Stimulated activated CD4-positive, alpha-beta T cell treated with anti-CD3 and anti-CD28 coated beads, Interleukin-12 subunit alpha, Interleukin-12 subunit beta, amount 100 ng/mL, for 4 hours (primary cell): ENCODE data around the gene TMEM39B.
"Not testable (repeated sequence)": the region's sequence is repeated elsewhere in the genome, so short reads cannot be mapped to it uniquely, and the experiment has no call there.

Experiments used
- DNase-seq: peaks from one replicate; pipeline ENCODE4 v3.0.0-alpha.2; 2020

TMEM39B gene

DNA sequence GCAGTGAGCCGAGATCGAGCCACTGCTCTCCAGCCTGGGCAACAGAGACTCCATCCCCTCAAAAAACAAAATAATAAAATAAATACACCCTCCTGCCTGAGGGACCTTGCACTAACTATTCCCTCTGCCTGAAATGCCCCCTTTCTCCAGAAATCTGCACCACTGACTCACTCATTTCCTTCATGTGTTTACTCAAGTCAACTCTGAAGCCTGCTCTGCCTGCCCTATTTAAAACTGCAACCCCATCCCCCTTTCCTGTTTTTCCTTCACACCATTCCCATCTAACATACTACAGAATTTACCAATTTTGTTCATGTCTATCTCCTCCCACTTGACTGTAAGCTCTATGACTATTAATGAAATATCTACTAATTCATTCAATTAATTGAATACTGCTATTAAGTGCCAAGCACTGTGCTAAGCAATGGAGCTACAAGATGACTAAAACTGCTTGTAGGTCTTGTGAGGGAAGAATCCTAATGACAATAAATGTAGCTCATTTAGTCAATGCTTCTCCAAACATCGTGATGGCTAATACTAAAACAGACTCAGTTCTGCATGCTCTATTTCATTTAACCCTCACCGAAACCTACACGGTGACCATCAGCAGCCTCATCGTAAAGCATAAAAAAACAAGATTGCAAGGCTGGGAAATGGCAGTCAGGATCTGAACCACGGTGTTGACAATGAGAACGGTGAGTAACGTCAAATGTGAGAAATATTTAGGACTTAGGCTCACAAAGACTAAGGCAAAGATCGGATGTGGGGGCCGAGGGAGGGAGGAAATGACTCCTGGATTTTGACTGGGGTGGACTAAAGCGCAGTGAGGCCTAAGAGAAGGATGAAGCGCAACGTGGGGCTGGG is 749 bp upstream of the TMEM39B start:
- no peak for DNase-seq

DNA sequence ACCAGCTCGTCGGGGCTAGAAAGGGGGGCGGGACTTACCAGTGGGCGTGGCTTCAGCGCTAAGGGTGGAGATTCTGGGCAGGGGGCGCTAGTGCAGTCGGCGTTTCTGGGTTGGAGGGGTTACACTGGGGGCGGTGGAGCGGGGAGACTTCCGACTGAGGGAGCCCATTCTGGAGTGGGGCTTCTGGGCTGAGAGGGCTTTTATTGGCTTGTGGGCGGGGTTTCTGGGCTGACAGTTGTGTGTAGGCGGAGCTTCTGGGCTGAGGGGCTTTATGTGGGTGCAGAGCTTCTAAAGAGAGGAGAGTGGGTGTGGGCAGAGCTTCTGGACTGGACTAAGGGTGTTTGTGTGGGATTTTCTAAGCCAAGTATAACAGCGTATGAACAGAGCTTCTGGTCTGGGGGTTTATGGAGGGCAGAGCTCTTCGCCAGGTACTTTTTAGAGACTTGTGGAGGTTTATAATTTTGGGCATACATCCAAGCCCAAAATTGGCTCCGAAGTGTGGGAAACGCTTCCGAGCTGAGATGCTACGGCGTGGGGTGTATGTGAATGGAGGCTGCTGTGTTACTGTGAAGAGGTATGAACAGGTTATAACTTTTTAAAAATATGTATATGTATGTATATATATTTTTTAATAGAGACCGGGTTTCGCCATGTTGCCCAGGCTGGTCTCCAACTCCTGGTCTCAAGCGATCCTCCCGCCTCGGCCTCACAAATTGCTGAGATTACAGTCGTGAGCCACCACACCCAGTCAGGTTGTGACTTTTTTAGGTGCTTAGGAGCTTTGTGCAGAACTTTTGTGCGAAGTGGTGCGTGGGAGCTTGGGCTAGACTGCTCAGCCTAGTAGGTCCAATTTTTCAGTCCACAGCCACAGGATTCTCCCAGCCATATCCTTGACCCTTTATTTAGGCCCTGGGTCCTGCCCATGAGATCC is 825 bp downstream of the TMEM39B start:
- no peak for DNase-seq

DNA sequence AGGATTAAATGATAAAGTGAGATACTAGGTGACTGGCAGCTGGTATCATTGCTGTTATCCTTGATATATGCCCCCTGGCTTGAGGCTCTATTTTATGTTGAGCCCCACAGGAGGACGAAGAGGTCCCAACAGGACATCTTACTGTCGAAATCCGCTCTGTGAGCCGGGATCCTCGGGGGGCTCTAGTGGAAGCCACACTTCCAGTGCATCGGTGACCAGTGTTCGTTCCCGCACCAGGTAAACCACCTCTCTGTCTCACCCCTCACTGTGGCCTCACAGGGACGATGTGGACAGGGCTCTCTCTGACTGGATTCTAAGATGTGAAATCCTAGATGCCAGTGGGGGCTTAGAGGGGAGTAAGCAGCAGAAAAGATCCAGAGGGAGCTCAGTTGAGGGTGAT is 2.1 kb downstream of the TMEM39B start:
- no peak for DNase-seq

DNA sequence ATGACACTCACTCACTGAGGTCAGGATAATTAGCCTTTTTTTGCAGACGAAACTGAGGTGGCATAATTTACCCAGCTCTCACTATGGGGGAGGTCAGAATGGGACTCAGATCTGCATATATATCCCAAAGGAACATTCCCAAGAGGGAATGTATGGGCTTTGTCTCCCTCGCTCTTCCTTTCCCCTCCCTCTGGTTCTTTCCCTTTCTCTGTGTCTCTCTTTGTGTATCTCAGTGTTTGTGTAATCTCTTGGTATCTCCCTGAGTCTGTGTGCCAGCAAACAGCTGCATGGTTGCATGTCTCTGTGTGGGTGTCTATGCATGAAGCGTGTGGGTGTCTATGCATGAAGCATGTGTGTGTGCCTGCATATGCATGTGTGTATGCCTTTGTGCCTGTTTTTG is 4.7 kb downstream of the TMEM39B start:
- DNase-seq = no peak

GRCh38 chr1:32082022-32082421 is 9.3 kb downstream of the TMEM39B start:
- DNase-seq = no peak

DNA sequence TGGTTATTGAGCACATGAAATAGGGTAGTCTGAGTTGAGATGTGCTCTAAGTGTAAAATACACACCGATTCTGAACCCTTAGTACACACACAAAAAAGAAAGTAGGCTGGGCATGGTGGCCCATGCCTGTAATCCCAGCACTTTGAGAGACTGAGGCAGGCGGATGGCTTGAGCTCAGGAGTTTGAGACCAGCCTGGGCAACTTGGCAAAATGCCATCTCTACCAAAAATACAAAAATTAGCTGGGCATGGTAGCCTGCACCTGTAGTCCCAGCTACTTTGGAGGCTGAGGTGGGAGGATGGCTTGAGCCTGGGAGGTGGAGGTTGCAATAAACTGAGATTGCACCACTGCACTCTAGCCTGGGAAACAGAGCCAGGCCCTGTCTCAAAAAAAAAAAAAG is 13.6 kb downstream of the TMEM39B start:
- not testable (repeated sequence) for DNase-seq

DNA sequence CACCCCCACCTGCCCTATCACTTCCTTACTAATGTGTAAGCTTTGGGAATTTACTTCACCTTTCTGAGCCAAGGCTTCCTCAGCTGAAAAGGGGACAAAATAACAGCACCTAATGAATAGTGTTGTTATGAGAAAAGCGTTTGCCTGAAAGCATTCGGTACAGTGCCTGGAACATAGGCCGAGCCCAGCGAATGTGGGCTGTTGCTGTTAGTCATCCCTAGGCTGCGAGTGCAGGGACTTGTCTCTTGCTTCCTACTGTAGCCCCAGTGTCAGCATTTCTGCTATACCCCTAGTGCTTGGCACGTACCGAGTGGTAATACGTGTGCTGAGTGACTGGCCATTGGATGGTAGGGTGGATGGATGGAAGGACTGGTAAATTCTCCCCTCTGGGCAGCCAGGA is 18.4 kb downstream of the TMEM39B start:
- no peak for DNase-seq

DNA sequence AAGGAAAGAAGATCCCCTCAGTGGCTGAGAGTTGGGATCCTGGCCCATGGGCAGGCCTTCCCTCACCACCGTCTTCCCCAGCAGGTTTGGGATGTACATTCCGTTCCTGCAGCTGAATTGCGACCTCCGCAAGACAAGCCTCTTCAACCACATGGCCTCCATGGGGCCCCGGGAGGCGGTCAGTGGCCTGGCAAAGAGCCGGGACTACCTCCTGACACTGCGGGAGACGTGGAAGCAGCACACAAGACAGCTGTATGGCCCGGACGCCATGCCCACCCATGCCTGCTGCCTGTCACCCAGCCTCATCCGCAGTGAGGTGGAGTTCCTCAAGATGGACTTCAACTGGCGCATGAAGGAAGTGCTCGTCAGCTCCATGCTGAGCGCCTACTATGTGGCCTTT is 18.9 kb downstream of the TMEM39B start:
- no peak for DNase-seq

DNA sequence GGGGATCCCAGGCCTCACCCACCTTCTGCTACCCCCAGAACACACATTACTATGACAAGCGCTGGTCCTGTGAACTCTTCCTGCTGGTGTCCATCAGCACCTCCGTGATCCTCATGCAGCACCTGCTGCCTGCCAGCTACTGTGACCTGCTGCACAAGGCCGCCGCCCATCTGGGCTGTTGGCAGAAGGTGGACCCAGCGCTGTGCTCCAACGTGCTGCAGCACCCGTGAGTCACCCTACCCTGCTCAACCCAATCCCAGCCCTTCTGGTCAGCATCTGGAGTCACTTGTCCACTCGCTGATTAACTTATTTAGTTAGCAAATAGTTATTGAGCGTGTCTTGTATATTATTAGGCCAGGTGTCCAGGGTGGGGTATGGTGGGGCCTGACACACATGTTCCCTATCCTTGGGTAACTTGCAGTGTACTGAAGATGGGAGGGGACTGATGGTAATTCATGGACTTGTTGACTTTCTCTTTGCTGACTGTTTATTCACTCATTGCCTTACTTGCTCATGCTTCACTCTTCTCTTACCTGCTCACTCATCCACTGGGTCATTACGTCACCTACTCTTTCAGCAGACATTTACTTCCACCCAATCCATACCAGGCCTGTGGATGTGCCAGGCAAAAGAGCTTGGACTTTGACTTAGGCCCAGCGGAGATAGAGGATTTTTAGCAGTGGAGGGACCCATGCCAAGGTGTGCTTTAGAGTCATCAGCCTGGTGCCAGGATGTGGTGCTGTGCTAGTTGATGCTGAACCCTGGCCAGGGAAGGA is 22.2 kb downstream of the TMEM39B start:
- DNase-seq = no peak

GRCh38 chr1:32099426-32099825 is 26.7 kb downstream of the TMEM39B start:
- DNase-seq = no peak

DNA sequence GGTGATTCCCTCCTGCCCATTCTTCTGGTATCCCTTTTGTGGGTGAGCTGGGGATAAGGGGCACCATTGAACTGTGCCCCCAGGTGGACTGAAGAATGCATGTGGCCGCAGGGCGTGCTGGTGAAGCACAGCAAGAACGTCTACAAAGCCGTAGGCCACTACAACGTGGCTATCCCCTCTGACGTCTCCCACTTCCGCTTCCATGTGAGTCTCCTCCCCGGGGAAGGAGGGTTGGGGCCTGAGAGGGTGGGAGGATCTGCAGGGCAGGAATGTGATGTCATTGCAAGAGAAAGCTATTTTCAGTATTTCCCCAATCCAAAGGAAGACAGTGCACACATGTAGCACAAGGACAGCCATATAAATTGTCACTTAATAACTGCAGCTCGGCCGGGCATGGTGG is 27.6 kb downstream of the TMEM39B start:
- DNase-seq = no peak

DNA sequence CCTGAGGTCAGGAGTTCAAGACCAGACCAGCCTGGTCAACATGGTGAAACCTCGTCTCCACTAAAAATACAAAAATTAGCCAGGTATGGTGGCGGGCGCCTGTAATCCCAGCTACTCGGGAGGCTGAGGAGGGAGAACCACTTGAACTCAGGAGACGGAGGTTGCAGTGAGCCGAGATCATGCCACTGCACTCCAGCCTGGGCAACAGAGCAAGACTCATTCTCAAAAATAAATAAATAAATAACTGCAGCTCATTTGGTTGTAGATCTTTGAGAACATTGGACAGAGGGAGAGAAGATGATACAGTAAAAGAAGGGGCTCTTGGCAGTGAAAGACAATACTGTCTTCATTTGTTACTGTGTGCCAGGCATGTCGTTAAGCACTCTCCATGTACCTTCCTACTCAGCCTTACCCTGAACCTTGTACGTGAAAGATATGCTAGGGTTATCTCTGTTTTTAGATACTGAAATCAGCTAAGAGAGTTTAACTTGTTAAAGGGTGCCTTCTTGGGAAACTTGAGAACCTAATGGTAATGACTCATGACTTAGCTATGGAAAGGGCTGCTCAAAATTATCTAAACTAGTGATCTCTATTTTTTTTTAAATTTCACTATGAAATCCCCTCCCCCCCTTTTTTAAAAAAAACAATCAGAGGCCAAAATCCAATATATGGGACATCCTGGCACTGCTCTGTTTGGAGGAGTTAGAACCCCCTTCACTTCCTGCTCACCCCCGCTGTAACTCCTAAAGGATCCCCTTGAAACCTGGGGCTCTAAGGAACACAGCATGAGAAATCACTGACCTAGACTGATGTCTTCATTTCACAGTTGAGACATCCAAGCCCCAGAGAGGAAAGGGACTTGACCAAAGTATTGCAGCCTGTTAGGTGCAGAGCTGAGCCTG is 28.3 kb downstream of the TMEM39B start:
- no peak for DNase-seq

DNA sequence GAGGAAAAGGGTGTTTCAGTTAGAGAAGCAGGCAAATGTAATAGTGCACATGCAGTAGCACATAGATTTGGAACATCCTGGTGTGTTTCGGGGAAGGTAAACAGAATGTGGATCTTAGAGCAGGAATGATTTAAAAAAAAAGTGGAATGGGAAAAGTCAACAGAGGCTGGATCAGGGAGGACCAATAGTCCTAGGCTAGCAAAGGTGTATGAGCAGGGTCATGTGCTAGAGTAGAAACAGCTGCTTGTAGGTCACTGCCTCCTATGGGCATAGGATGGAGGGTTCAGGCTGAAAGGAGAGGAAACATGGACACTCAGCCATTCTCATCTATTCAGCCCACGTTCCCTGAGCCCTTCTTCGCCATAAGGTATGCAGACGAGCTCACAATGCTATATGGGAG is 31.4 kb downstream of the TMEM39B start:
- no peak for DNase-seq

DNA sequence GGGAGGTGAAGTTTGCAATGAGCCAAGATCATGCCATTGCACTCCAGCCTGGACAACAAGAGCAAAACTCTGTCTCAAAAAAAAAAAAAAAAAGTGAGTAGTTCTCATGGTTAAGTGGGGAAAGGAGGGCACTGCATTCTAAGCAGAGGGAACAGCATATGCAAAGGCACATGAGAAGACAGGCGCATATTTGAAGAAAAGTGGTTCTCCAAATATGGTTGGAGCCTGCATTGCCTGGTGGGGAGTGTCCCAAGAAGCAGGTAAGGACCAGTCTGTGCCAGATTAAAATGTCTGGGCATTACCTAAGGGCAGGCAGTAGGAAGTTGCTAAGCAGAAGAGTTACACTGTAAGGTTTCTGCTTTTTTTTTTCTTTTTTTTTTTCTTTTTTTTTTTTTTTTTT is 32.6 kb downstream of the TMEM39B start:
- no peak for DNase-seq

DNA sequence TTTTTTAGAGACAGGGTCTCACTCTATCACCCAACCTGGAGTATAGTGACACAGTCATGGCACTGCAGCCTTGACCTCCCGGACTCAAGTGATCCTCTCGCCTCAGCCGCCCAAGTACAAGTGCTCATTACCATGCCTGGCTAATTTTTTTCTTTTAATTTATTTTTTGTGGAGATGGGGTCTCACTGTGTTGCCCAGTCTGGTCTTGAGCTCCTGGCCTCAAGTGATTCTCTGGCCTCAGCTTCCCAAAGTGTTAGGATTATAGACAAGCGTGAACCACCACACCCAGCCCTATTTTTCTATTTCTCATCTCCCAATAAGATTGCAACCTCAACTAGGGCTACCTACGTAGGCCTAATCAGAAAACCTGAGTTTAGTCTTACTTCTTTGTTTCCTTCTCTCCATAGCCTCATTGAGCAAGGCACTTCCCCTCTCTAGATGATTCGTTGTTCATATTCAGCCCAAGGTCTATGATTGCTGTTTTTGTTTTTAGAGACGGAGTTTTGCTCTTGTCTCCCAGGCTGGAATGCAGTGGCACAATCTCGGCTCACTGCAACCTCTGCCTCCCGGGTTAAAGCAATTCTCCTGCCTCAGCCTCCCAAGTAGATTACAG is 34.0 kb downstream of the TMEM39B start:
- DNase-seq = no peak

DNA sequence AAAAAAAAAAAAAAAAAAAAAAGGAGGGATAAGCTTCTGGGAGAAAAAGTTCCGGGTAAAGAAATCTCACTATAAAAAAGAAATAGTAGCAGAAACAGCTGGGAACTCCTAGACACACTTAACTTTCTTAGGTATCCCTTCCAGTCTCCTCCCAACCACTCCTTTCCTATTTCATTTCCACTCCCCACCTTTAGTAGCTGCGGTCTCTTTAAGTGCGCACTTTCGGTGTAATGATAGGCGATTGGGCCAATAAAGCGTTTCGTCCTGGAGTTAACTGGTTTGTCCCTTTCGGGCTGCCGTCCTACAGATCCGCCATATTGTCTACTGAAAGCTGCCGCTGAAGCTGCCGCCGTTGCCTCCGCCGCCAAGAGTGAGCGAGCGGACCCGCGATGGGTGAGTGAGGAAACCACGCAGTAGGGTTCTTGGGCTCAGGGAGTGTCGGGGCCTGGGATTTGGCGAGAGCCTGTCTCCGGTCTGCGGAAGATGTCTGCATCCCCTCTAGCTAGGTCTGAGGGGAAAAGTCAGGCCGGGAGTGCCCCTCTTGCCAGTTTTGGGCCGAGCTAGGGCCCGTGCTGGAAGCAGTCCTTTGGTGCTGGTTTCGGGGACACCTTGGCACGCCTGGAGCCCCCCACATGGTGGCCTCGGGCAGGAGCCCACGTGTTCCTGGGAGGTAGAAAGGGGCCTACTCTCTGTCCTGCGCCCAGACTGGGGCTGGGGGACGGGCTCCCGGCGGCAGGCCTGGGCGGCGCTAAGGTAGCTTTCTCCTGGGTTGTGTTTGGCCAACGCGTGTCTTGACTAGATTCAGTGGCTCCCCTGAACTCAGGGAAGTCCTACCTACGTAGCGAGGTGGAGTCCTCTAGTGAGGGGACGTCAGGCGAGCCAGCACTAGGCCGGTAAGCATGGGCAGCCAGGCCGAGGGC is 35.3 kb downstream of the TMEM39B start, which contains the start of gene KPNA6:
Gene KPNA6, plus strand, starts transcription at position 315 of the 920 bp plus-strand sequence. Its CDS starts 75 bp downstream, at position 390.
- peak; percentile 80 for DNase-seq

- no peak for DNase-seq
Measured at GRCh38 chr1:32111040-32111623, 38.4 kb downstream of the TMEM39B start.

DNA sequence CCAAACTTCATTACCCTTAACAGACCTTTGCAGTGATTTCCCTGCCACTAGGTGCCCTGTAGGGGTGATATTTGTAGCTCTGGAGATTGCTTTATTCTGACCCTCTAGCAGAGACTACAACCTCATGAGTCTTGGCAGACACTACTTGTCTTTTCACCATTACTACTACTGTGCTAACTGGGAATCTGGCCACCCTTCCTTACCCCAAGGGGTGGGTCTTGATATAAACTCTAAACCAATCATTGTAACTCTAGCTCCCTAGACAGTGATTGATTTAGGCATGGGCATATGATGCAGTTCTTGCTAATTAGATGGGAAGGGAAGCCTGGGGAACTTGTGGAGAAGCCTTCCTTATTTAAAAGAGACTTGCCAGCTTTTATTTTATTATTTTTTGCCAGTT is 39.0 kb downstream of the TMEM39B start:
- no peak for DNase-seq

DNA sequence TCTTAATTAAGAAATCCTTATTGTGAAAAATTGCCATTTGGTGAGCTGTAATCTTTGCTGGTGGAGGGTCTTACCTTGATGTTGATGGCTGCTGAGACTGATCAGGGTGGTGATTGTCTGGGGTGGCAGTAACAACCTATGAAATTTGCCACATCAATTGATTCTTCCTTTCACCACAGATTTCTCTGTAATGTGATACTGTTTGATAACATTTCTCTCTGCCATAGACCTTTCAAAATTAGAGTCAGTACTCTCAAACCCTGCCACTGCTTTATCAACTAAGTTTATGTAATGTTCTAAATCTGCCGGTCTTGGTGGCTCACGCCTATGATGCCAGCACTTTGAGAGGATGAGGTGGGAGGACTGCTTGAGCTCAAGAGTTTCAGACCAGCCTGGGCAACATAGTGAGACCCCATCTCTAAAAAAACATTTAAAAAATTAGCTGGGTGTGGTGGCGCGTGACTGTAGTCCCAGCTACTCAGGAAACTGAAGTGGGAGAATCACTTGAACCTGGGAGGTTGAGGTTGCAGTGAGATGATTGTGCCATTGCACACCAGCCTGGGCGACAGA is 40.2 kb downstream of the TMEM39B start:
- DNase-seq = no peak

DNA sequence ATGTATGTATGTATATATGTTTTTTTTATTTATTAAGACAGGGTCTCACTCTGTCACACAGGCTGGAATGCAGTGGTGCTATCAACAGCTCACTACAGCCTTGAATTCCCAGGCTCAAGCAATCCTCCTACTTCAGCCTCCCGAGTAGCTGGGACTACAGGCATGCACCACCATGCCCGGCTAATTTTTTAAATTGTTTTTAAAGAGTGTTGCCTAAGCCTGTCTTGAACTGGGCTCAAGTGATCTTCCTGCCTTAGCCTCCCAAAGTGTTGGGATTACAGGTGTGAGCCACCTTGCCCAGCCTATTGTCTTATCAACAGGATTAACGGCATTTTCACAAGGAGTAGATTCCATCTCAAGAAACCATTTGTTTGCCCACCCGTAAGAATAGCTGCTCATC is 40.7 kb downstream of the TMEM39B start:
- DNase-seq = not testable (repeated sequence)
